GM18868 (cell line): Measurements from ENCODE around the gene ITSN1.

Experiments used
- ATAC-seq: cut with Tn5 transposase; IDR thresholded peaks from one replicate; pipeline ENCODE4 v1.9.1; 2021; ENCODE audit warnings: mild to moderate bottlenecking, moderate library complexity; ENCODE audit not compliant: unreplicated experiment

ITSN1 gene

GRCh38 chr21:33808715-33809367 is 166.5 kb downstream of the ITSN1 start:
- no peak for ATAC-seq

GRCh38 chr21:33810766-33811165 is 168.5 kb downstream of the ITSN1 start:
- no peak for ATAC-seq

GRCh38 chr21:33811167-33812010 is 169.1 kb downstream of the ITSN1 start:
- ATAC-seq = no peak

GRCh38 chr21:33813832-33814365 is 171.6 kb downstream of the ITSN1 start:
- ATAC-seq = no peak

- ATAC-seq = no peak
Observed at GRCh38 chr21:33815143-33815707, 172.9 kb downstream of the ITSN1 start.

GRCh38 chr21:33816174-33816573 is 173.9 kb downstream of the ITSN1 start:
- no peak for ATAC-seq

GRCh38 chr21:33817138-33817537 is 174.8 kb downstream of the ITSN1 start:
- no peak for ATAC-seq

- no peak for ATAC-seq
Observed at GRCh38 chr21:33817663-33818451, 175.6 kb downstream of the ITSN1 start.

GRCh38 chr21:33820230-33820770 is 178.0 kb downstream of the ITSN1 start:
- no peak for ATAC-seq

- ATAC-seq = no peak
Observed at GRCh38 chr21:33820798-33821197, 178.5 kb downstream of the ITSN1 start.

GRCh38 chr21:33821503-33822322 is 179.4 kb downstream of the ITSN1 start:
- ATAC-seq = no peak

GRCh38 chr21:33824156-33824941 is 182.0 kb downstream of the ITSN1 start:
- ATAC-seq = no peak

- ATAC-seq = no peak
Observed at GRCh38 chr21:33825419-33825818, 183.1 kb downstream of the ITSN1 start.

GRCh38 chr21:33825915-33826314 is 183.6 kb downstream of the ITSN1 start:
- ATAC-seq = no peak

GRCh38 chr21:33828083-33828482 is 185.8 kb downstream of the ITSN1 start:
- no peak for ATAC-seq

GRCh38 chr21:33828577-33828976 is 186.3 kb downstream of the ITSN1 start:
- ATAC-seq = no peak

GRCh38 chr21:33829844-33830243 is 187.5 kb downstream of the ITSN1 start:
- no peak for ATAC-seq

- no peak for ATAC-seq
Observed at GRCh38 chr21:33831962-33832659, 189.8 kb downstream of the ITSN1 start.
